ENCODE data around the gene EVA1A.

Gene EVA1A

DNA sequence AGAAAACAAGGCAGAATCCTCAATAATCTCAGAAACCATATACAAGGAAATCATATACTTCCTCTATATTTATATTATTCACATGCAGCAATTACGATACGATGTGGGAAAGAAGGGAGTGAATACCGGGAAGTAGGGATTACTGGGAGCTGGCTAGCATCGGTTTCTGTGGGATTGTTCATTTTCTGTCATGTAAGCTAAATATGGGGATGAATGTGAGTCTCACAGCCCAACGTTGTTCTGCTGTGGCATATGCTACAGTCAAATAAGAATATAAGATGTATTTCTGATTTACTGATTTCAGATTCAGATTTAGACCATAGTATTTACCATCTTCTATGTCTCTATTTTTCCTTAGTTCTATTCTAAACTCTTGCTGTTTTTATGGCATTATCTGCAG is 113.6 kb downstream of the EVA1A start:
- no peak overlapping the region for H3K4me3 ChIP-seq (ENCODE audit: low read length)
- H3K27ac ChIP-seq (ENCODE audit: low read length), result no peak overlapping the region
- no peak for DNase-seq (ENCODE audit: low read depth, low spot score)
- no peaks in the 10 kb centered on the region for H3K9me3 ChIP-seq (ENCODE audit: control insufficient read depth, insufficient read depth, low read length)
- H3K36me3 ChIP-seq (ENCODE audit: control insufficient read depth, insufficient read depth, low read length), result no peaks in the 10 kb centered on the region
- no peaks in the 10 kb centered on the region for H3K27me3 ChIP-seq (ENCODE audit: control insufficient read depth, insufficient read depth, low read length)
- H3K4me1 ChIP-seq (ENCODE audit: control insufficient read depth, insufficient read depth, low read length), result no peaks in the 10 kb centered on the region
- WGBS (ENCODE audit: insufficient coverage, insufficient read length), result no CpG with 5 or more reads among the region's 5 CpGs

Measured in iPS DF 6.9 (cell line).